Stomach (tissue), 4 donors: Measurements from ENCODE around the gene OR56A3.

Experiments
- POLR2A ChIP-seq, 4 donors: fragments of 450-650 bp; IDR thresholded peaks; one replicate each; pipeline ENCODE4 v1.6.1; 2016; ENCODE audit warnings: antibody characterized with exemption in 4 of 4, control low read depth in 2 of 4, mild to moderate bottlenecking in 1 of 4, moderate library complexity in 1 of 4
- TF ChIP-seq, protein P1 (sequence below), 7 experiments: fragments of 450-650 bp in 4 of 7; fragments of 200-600 bp in 3 of 7; sonication (generic) in 3 of 7; IDR thresholded peaks; one replicate each; pipeline ENCODE4 v1.5.1; 2016 to 2019; ENCODE audit warnings: antibody characterized with exemption in 7 of 7, control low read depth in 2 of 7, mild to moderate bottlenecking in 1 of 7

DNA sequence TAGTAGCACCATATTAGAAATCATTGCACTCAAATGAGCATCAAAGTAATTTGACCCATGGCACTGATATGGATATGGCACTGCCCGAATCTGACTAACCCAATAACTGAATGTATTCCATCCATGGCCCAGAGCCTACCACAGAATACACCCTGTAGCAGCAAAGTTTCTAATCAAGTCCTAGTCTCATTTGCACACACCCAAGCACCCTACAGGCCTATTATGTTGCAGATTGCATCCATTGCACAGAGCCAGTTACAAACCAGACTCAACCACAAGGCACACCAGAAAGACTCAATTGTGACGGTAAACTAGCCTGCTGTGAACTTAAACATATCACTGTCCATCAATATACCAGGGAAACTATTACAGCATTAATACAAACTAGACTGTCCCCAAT lies 42.5 kb upstream of the OR56A3 start:
- TF ChIP-seq, protein P1, sequence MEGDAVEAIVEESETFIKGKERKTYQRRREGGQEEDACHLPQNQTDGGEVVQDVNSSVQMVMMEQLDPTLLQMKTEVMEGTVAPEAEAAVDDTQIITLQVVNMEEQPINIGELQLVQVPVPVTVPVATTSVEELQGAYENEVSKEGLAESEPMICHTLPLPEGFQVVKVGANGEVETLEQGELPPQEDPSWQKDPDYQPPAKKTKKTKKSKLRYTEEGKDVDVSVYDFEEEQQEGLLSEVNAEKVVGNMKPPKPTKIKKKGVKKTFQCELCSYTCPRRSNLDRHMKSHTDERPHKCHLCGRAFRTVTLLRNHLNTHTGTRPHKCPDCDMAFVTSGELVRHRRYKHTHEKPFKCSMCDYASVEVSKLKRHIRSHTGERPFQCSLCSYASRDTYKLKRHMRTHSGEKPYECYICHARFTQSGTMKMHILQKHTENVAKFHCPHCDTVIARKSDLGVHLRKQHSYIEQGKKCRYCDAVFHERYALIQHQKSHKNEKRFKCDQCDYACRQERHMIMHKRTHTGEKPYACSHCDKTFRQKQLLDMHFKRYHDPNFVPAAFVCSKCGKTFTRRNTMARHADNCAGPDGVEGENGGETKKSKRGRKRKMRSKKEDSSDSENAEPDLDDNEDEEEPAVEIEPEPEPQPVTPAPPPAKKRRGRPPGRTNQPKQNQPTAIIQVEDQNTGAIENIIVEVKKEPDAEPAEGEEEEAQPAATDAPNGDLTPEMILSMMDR (IDR thresholded peaks at IDR 0.05): no peak
- TF ChIP-seq POLR2A (IDR thresholded peaks at IDR 0.05): no peak
